COR-L47 (cell line): ENCODE data around the gene MX1.
A peak's percentile ranks its signal among the peaks of the same experiment; 100 is the strongest.

Experiments
- DNase-seq: peaks from one replicate; lab custom pipeline; 2025; lab: John Stamatoyannopoulos, UW

Gene MX1

DNA sequence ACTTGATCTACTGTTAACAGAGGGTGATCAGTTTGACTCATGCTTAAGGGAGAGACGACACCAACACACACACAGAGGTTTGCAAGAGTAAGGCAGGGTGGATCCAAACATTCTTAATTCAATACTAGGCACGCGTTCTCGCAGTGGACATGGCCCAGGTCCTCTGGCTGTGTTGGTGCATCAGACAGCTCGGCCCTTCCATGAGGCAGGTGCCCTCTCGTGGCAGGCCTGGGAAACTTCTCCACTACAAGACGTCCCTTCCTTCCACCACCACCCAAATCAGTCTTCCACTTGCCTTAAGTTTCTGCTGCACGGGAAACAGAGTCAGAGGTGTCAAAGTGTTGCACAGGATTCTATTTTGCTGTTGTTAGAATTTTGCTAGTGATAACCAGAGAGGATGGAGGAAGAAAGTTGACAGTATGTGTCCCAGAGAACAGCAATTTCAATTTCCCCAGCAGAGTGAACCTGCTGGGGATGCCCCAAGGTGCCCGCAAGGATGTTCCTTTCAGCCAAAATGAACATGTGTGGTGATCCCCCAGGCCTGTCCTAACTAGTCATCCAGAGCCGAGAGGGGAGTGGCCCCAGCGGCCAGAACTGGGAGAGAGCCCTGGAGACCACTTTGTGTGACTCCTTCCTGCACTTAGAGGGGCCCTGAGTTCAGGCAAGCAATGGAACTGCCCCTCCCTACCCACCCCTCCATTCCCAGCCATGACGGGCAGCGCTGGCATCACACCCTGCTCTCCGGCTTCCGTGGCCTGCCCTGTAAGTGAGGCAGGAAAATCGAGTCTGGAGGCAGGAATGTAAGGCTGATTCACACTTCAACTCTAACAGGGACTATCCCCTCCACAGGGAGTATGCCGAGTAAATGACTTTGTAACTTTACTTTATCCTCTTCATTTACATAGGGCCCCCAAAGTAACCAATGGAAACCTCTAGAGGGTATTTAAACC lies 34.8 kb downstream of the MX1 start:
- DNase-seq, result peak; percentile 68

DNA sequence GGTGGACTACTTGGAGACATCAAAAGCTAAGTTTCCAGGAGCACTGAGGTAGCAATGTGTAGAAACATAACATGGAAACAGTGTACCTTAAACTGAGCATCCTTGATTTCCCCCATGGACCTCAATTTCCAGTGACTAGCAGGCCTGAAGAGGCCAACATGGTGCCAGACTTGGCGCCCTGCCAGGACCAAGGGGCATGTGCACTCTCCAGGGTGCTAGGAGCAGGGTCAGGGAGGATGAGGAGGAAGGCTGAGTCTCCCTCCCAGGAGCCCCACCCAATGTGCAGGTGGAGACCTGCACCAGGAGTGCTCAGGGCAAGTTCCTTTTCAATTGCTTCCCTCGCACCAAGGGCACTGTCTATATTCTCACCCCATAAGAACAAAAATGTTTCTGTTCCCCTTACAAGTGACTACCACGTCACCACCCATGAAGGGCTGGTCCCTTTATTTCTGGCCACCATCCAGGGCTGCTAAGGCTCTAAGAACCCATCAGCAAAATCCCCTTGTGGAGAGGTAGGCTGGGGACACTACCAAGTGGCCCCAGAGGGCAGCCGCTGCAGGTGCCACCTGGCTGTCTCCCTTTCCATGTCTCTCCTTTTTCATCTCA lies 39.2 kb downstream of the MX1 start:
- DNase-seq, result no peak

DNA sequence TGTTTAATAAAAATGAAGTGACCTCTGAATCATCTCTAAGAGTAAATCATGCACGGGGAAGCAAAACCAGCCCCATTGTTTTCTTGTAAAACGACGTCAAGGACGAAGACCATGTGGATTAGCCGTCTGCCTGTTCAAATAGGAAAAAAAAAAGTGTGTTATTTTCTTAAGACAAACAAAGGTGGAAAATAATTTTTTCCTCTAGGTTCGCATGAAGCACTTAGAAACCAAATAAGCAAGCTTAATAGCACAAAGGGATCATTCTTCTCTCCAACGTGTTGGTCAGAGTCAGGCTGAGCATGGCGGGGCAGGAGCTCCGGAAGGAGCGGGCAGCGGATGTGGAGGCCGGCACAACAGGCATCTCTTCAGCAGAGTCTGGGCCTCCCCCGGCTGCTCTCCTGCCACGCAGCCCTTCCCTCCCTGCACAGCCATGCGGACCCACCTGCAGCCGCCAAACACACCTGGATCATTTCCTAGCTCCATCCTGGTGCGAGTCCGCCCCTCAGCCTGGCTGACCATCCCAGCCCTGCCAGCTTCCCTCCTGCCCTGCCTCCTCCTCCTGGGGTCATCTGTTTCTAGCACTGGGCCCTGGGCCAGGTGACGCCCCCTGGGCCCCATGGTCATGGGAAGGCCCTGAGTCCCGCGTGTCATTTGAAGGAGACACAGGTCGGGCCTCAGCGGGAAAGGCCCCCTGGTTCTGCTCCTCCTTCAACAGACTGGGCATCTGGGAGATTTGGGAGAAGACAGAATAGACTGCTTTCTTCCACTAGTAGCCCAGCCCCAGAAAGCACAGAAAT lies 40.2 kb downstream of the MX1 start:
- DNase-seq, result no peak

DNA sequence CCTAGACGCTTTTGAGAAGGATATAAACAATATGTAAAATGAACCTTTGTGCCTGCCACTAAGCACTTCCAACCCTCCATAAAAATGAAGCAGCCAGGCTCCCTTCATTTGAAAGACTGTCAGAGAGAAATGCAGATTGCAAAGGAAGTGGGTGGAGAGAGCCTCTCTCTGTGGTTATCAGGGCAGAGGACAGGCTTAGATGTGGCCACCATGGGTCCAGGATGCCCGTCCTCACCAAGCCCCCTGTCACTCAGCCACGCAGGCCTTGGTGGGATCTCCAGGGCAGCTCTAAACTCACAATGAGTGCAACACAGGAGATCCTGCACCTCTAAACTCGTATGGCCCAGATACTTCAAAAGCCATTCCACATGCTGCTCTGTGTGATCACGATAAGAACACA lies 44.0 kb downstream of the MX1 start:
- no peak for DNase-seq

DNA sequence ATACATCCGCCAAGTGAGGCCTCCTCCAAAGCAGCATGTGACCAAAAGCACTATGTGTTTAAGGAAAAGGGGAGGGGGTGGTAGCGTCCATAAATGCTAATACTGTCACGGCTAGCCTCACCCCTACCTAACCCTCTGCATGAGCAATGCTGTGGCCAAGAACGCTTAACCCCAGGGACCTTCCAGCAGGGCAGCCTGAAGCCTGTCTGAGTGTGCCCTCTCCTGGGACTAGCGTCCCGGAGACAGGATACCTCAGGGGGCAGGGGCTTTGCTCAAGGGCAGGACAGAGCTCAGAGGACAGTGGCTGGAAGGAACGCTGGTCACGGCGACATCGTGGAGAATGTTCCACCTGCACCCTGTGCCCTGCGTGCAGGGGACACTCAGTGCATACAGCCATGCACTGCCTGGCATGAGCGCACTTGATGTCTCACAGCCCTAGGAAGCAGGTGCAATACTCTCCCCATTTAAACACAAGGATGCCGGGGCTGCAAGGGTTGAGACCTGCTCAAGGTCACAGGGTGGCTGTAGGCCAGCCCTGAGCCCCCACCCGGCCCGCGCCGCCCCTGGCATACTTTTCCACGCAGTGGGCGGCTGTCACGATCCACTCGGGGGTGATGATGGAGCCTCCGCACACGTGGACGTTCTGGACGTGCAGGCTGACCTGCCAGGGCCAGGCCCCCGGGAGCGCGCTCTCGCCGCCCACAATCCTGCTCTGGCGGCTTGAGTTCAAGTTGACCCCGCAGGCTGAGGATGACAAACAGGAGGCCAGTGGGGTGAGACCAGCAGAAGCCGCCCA lies 46.9 kb downstream of the MX1 start:
- DNase-seq, result no peak

GRCh38 chr21:41475714-41476420 lies 49.8 kb downstream of the MX1 start:
- DNase-seq, result no peak

- peak; percentile 54 for DNase-seq
These were observed 51.7 kb downstream of the MX1 start for GRCh38 chr21:41477641-41478318.

DNA sequence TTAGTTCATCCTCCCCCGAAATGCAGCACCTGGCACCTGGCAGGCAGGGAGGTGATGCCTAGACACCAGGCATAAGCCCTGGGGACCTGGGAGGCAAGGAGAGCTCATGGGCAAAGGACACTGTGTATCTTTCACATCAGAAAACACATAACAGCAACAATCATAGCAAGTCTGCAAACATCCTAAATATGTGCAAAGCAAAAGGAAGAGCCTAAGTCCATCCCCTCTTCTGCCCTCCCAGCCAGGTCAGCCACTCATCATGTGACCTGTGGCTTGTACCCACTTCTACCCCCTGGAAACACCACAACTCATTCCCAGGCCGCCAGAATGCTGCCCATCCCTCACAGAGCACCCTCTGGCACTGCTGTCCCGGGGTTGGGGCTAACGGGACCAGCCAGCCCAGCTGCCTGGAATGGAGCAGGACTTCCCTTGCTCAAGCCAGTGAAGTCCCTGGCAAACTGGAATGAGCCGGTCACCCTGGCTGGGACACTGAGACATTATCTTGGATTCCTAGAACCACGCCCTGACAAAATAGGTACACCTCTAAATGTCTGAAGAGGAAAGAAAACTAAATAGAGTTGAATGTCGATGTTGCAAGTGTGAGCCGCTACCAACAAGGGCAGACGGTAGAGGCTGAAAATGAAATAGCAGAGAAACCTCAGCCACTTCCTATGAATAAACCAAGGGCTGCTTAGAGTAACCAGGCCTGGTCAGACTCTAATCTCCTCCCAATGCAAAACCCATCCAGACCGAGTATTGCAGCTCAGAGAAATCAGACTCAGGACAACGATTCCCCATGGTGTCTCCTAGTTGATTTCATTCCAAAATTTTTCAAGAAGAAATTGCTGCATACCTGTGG lies 52.5 kb downstream of the MX1 start:
- no peak for DNase-seq

GRCh38 chr21:41479686-41480085 lies 53.6 kb downstream of the MX1 start:
- DNase-seq, result no peak

GRCh38 chr21:41480086-41480690 lies 54.1 kb downstream of the MX1 start:
- no peak for DNase-seq

DNA sequence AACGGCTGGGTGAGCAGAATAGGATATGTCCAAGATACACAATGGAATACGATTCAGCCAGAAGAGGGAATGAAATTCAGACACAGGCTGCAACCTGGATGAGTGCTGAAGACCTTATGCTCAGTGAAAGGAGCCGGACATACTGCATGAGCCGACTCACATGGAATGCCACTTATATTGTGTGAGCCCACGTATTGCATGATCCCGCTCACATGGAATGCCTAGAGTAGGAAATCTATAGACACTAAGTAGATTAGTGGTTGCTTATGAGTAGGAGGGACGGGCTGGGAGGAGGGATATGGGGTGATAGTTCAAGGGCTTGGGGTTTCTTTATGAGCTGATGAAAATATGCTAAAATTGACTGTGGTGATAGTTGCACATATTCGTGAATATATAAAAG lies 55.2 kb downstream of the MX1 start:
- no peak for DNase-seq

DNA sequence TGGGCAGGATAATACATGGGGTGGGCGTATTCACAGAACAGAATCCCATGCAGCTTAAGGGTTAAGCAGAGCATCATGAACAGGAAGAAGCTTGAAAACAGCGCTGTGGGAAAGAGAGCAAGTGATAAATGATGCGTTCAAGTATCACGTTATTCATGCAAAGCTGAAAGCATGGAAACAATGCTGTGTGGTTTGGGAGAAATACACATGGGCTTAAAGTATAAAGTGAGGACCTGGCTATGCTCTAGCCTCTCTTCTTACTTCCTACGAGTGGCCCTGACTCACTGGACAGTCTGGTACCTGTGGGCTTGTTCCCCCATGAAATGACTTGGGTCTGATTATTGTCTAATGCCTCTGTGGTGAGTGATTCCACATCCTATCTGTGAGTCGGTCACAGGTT lies 56.3 kb downstream of the MX1 start:
- no peak for DNase-seq

DNA sequence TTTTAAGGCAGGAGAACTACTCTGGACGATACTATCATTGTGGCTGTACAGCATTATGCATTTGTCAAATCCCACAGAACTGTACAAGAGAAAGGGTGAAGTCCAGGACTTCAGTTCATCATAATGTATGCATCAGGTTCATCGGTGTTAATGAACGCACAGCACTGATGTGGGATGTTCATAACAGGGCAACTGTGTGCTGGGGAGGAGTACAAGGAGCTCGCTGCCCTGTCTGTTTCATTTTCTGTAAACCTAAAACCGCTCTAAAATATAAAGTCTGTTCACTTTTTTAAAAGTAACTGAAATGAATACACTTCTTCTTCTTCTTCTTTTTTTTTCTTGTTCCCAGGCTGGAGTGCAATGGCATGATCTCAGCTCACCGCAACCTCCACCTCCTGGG lies 56.9 kb downstream of the MX1 start:
- no peak for DNase-seq

GRCh38 chr21:41483415-41483814 lies 57.4 kb downstream of the MX1 start:
- no peak for DNase-seq

- no peak for DNase-seq
These were observed 57.9 kb downstream of the MX1 start for GRCh38 chr21:41483973-41484372.

GRCh38 chr21:41487082-41487481 lies 61.0 kb downstream of the MX1 start:
- no peak for DNase-seq

DNA sequence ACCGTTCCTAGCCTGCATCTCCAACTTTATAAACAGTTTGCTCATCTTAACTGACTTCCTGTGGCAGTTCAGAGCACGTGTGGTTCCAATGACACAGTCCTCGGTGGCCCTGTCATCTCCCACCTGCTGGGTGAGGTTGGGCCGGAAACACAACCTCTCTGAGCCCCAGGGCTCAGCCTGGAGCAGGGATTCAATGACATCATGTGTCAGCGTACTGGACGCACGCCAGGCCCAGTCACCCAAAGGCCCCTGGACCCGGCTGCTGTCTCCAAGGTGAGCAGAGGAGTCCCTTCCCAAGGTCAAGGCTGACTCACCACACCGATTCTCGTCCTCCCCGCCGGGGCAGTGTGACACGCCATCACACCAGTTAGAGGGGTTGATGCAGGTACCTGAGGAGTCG lies 62.0 kb downstream of the MX1 start:
- no peak for DNase-seq

GRCh38 chr21:41489329-41489728 lies 63.3 kb downstream of the MX1 start:
- DNase-seq, result no peak

- DNase-seq, result no peak
These were observed 64.3 kb downstream of the MX1 start for GRCh38 chr21:41490330-41490729.
